Activated T-cell treated with anti-CD3 and anti-CD28 coated beads for 4 hours (primary cell): Measurements from ENCODE around the gene RSPH9.

Experiments used
- DNase-seq: peaks from one replicate; pipeline ENCODE4 v3.0.0-alpha.2; 2020

RSPH9 gene

DNA sequence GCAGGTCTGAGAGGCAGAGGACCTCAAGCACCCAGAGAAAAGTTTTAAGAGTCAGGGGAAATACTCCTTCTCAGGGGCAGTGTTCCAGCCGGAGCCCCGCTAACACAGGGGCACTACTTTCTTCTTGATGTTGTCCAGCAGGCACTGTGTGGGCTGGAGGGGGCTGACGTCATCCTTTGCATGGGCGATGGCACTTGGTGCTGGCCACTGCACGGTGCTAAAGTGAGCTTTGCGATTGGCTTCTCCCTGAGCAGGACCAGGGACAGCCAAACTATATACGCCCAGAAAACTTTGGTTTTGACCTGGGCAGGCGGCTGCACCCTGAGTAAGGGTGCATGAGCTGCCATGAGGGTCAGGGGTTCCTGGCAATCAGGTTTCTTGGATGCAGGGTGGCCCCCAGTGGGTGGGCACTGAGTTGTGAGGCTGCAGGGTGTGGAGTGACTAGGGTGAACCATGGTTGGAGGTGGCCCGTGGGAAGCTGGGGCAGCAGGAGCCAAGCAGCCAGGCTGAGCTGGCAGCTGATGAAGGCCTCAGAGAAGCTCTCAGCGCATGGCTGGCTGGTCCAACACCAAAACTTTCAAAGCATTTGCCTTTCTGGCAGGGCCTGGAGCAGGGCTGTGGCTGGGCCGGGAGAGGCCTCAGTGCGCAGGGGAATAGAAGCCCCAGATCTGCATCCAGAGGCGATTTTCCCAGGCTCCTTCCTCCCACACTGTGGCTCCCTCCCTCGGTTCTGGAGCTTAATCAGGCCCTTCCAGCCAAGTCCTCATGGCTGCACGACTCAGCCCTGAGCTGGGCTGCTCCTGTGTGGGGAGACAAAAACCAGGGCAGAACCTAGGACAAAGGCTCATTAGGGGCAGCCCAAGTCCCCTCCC is 24.4 kb downstream of the RSPH9 start:
- no peak for DNase-seq

DNA sequence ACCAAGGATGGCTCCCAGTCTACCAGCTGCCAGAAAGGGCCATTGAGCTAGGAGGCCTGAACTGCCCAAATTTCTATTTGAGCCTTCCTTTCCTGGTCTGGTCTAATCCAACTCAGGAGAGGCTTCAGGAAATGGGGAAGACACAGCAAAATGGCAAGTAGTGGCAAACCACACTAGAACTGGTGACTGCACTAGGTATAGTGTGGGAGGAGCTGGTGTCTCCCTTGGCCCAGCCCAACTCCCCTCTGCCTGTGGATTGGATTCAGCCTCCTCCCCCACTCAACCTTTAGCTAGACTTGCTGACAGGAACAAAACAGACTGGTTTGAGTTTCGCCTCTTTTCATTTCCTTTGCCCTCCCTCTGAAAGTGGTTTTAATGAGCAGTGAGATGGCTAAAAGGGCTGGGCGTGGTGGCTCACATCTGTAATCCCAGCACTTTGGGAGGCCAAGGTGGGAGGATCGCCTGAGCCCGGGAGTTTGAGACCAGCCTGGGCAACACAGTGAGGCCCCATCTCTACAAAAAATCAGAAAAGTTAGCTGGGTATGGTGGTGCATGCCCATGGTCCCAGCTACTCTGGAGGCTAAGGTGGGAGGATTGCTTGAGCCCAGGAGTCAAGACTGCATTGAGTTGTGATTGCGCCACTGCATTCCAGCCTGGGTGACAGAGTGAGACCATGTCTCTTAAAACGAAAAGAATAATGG is 25.2 kb downstream of the RSPH9 start:
- DNase-seq, result no peak

DNA sequence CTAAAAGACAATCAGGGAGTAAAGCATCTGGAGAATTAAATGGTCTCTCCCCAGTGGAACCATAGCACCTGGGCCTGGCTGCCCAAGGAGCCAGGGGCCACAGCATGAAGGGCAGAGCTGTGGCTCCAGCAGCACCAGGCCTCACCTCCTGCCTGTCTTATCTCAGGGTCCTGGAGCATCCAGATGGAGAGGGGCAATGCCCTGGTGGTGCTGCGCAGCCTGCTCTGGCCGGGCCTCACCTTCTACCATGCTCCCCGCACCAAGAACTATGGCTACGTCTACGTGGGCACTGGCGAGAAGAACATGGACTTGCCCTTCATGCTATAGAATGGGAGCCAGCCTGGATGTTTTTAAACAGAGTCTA is 25.8 kb downstream of the RSPH9 start:
- no peak for DNase-seq

DNA sequence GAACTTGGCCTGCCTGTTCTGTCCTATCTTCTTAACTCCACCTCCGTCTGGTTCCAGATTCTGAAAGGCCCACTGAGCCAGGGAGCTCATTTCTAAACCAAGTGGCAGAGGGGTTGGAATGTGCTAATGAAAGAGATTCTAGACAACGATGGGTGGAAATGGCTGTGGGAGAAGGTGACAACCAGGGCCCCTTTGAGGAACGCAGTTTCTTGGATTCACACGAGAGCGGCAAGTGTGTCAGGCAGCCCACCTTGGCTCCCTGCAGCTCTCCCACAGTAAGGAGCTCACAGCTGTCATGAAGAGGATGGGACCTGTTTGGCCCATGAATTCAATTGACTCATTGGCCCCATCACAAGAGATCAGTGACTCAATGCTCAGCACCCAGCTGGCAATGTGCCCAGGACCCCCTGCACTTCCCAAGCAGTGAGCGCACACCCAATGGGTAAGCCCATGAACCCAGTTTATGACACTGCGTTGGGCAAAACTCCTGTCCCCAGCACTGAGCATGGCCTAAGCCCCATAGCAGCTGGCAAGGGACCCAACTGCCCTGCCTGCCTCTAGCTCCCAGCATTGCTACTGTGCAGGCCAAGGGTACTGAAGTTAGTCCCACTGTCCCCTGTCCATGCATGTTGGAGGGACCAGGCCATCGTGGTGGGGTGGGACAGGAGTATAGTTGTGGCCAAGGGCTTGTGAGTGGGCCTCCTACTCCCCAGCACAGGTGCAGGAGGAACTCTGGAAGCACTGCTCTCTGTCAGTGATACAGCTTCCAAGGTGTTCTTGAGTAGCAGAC is 26.4 kb downstream of the RSPH9 start:
- DNase-seq, result no peak

DNA sequence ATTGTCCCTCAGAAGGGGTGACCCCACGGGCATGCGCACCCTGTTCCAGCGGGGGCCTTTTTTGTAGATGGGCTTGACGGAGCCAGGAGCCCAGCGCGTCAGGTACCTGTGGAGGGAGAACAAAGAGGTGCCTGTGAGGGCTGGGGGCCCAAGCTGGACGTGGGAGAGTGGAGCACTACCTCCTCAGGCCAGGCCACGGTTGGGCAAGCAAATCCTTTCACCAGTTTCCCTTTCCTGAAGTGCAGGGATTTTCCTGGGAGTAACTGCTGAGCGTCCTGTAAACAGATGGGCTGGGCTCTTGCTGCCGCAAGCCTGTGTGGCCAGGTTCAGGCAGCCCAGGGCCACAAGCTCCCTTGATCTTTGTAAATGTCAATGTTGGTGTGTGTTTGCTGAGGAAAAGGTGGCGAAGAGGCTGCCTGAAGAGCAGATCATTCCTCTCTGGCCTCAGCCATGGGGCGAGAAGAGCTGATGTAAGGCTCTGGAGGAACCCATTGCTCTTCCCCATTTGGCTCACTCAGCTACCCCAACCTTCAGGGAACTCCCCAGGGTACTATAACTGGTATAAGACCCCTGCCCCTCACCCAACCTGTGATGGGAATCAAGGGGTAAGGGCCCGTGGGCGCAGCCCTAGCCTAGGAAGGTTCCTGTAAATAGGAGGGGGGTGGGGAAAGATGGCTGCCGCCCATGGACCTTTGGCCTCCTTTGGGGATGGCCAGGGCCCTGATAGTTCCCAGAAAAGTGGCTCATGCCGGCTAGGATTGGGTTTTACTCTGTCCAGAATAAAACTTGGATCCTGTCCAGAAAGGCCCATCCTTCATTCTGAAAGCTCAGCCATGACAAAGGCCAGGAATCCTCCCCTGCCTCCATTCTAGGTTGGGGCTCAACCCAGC is 27.2 kb downstream of the RSPH9 start:
- no peak for DNase-seq

DNA sequence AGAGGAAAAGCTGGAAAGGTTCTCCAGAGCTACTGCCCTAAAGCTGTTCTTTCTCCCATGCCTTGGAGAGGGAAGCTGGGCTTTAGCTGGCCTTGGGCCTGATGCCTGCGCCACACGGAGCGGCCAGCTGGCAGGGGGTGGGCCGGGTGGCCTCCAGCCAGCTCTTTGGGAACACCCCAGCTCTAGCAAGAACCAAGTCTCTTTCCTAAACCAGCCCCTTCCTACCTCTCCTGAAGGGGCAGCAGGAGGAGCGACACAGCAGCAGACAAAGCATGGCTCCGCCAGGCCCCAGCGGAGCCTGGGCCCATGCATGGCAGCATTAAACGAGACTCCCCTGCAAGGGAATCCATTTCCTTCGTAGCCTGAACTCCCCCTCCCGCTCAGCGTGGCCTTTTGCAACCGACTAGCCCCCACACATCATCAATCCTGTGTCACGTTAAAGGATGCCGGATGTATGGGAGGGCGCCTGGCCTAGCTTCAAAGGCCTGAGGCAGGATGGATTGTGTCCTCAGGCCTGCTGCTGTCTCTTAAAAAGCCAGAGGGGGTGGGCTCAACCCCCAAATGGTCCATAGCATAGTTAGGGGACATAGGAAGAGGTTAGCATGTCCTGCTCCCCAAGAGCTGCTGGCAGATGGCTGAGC is 28.7 kb downstream of the RSPH9 start:
- DNase-seq, result no peak

DNA sequence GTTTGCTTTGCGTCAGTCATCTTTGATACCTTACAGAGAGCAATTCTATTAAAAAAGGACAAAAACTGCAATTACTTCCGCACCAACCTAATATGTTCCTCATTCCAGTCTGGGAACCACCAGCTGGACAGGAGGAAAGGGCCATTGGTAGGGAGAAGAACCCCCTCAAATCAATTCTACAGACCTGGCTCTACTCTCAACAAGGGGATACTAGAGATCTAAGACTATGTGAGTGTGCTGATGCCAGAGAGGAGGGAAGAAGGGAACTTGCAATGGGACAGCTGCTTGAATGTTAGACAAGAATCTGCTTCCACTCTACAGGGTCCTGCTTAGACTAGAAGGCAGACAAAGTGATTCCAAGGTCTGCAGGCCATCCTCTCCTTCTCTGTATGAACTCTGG is 29.5 kb downstream of the RSPH9 start:
- no peak for DNase-seq

DNA sequence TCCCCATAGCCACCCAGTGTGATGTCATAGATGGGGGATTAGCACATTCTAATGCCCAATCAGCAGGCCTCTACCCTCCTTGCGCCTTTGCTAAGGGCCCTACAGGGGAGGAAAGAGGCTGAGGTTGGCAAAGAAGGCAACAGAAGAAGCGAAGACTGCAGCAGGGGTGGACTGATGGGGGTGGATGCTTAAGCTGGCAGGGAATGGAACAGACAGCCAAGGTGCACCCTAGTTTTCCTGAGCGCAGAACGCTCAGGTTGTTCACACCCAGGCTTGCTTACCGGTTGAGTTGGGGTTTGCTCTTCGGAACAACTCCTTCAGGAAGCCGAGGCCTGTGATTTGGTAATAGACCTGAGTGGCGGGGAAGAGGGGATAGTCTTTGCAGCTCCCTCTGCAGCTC is 30.1 kb downstream of the RSPH9 start:
- DNase-seq, result no peak

DNA sequence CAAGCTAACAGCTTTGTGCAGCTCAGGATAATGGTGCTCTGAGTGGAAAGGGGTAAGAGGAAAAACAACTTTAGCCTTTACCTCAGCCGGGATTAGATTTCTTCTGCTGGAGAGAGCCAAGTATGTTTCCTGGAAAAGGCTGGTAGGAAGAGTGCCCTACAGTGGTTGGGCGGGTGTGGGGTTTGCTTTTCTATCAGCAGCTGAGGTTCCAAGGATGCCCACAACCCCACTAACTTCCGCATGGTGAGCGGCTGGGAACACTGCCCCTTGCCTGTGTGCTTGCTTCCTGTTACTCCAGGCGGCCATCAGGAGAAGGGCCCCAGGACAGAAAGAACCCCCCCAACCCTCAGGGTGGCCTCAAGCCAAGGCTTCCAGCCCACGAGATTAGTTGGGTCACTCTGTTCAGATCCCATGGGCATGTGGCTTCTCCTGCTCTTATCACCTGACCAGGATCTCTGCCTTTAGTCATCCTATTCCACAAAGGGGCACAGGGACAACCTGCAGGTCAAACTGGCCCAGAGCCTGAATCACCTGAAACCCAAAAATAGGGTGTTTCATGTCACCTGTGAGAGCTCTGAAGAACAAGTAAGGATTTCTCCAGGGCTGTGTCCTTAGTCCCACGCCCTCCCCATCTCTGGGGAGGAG is 32.2 kb downstream of the RSPH9 start:
- DNase-seq, result no peak

DNA sequence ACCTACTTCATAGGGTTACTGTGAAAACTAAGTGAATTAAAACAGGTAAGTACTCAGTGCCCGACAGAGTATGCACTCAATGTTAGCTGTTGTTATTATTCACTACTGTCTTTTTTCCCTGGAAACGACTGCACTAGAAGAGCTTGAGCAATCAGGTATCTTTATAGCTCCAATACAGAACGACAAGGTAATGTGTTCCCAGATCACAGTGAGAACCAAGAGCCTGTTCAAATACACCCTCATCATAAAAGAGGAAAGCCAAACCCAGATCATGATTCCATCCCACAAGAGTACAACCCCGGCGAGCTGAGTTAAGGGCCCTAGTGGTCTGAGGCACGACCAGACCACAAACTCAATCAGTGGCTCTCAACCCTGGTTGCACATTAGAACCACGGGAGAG is 32.9 kb downstream of the RSPH9 start:
- DNase-seq, result no peak

DNA sequence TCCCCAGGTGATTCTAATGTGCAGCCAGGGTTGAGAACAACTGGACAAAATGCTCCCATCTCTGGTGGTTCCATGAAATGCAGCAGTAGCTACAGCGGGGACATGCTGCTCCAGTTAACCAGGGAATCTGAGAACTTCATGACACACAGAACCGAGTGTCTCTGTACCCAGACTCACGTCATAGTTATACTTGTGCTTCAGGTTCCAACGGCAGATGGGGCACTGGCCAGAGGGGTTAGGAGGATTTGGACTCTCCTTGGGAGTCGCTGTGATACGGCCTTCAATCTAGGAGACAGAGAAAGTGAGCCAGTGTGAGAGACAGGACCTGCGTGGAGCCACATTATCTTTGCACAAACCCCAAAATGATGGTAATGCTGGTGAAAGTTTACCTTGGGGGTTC is 33.5 kb downstream of the RSPH9 start:
- no peak for DNase-seq

DNA sequence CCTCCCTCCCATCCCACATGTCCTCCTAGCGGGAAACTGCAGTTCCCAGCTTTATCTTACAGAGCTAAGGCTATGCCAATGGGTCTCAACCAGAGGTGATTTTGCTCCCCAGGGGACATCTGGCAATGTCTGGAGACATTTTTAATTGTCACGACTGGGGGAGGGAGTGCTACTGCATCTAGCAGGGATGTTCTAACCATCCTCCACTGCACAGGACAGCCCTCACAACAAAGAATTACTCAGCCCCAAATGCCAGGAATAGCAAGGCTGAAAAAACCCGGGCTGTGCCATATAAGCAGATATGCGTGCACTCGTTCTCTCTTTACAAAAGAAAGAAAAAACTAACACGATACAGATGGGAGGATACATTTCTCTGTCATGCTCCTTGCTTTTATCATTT is 34.2 kb downstream of the RSPH9 start:
- DNase-seq, result no peak

DNA sequence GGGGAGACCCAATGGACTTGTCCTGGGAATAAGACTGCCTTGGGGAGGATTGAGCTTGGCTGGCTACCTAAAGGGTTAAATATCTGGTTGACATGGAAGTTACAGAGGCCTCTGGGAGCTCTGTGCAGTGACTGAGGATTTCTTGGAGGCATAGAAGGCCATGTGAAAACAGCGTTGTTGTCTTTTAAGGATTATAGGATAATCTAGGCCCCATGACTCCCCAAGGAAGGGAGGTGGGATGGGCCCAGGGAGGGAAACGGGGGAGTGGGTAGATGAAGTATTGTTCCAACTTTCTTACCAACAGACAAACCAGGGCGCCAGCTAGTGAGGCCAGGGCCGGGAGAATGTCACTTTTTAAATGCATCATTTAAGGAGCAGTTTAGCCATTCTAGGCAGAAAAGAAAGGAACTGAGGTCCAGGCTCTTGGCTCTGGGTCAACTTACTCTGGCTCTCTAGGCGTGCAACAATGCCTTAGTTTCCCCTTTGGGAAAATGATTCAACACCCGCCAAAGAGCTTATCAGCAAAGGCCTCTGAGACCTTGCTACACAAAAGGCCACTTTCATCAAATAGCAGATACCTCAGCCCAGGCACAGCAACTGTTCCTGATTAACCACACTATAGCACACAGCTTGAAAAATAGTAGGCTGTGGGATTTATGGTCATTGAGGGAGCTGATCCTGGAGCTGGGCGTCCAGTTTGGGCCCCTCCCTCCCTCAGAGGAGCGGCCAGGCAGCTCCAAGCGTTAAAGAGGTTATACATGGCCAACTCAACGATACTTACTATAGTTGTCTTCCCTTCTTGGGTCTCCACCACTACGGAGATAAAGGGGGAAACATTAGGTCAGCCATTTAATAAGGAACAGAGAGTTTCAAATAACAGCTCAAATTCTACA is 35.7 kb downstream of the RSPH9 start:
- DNase-seq, result no peak

DNA sequence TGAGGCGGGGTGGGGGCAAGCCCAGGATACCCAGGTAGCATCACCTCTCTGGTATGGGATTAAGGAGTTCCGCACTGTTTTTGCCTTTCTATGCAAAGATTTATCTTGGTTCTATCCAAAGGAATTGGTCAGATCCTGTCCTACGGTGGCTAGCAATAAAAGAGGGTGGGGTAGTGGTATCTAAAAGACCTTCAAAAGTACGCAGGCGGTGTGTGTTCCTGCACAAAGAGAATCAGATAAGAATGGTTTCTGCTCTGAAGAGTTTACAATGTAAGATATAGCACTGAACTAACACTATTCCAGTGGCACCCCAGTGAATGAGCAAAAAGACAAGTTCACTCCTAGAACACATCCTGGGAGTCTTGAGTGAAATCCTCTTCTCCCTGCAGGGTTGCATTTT is 36.5 kb downstream of the RSPH9 start:
- no peak for DNase-seq

DNA sequence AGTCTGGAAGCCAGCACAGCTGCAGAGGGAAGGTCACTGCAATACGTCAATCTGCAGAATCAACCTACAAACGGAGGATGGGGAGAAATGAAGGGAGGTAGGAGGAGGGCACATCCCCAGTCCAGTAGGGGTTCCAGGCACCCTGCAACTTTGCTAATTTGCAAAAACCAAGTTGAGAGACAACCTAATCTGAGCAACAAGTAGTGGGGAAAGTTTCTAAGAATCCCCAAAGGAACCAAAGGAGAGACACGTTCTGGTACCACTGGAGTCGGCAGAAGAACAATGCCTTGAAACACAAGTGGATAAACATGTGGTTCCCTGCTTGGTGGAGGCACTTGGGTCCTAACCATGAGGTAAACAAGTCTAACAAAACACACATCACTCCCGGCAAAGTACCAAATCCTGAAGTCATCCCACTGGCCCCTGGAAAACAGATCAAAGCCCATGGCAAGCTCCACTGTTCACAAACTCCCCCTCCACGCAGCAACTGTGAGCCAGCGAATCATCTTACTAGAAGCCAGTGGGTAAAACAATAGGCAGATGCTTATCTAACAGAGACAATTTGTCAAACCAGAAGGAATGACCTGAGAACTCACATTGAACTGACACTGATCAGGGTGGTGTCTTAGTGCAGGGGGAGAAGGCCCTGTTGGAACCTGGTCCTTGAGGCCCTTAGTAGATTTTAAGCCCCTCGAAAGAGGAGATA is 38.0 kb downstream of the RSPH9 start:
- DNase-seq, result no peak

DNA sequence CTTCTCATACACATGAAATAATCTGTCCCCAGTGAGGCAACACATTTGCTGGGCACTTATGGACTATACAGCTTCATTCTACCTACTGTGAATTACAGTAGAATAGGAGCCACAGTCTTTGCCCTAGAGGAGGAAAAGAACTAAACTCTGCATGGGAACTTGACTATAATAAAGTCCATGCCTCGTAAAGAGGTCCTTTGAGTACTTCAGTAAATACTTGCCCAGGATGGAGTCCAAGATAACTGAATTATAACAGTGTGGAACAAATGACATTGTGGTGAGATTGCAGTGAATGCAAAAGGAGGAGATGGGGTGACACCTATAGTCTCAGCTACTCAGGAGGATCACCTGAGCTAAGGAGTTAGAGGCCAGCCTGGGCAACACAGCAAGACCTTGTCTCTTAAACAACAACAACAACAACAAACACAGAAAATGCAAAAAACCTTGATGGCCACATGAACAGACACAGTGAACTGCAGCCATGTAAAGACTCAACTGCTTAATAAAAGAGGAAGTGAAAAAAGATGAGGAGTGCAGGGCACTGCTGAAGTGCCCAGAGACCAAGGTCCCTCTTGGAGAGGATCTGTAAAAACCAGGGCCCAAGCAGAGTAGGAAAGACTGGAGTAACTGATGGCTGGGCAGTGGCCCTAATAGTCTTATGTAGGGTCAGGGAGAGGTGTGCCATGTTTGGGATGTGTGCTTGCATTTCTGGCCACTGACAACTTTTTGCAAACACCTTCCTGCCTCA is 39.0 kb downstream of the RSPH9 start:
- DNase-seq, result no peak

DNA sequence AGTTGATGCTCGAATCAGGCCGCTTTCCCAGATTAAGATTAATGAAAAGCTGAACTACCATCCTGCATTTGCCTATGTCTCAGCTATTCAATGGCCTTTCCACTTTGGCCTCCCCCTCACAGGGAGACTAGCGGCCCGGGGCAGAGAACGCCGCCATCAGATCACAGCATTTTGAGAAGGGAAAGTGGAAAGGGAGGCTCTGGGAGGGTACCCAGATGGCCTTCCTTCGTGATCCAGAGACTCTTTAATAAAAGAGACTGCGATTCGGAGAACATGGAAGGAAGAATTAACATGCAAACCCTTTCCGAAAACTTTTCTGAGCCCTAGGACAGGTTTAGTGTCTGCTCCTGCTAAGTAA is 42.2 kb downstream of the RSPH9 start:
- DNase-seq, result no peak

DNA sequence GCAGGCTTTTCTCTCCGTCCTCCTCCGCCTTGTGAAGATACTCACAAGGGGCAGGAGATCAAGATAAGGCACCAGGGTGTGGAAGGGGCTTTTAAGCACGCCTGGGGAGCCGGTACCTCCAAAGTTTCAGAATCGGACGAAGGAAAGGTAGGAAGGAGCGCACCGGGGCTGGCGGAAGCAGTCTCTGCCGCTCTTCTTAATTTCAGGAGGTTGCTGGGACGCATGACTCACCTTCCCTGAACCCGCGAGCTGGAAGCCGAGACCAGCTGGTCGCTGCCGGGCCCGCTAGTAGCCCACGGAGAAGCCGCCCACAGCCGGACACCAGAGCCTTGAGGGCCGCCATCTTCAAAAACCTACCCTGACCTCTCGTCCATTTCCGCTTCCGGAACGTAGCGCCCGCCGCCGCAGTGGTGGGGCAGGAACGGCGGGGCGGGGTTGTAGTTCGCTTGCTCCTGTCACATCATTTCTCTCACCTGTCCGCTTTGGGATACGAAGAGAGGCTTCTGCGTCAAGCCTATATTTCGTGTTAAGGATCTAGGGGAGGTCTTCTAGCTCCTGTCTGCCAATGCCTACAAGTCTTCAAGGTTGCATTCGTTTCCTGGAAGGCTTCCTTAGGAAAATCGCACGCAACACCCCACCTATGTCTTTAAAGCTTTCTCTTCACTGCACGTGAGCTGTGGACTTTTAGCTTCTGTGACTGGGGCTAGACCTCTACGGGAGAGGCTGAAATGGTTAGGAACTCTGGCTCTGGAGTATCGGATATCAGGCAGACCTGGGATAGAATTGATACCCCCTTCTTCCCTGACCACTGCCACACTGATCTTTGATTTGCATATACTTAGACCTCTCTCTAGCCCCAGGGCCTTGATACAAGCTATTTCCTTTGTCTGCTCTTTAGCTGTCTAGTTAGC is 42.9 kb downstream of the RSPH9 start, which contains the start of gene MRPS18A:
TSS of gene MRPS18A (minus strand) at position 355 of the 911 bp plus-strand sequence. CDS start at position 343, 12 bp downstream.
- peak; percentile 62 for DNase-seq
